Heart right ventricle (tissue), 16 donors: ENCODE results near the gene ARPC4. TPM values are rescaled to one million over a fixed set of nuclear protein-coding genes. Genes with fewer than 3 reads are reported as not detected.
A peak's percentile ranks its signal among the peaks of the same experiment; 100 is the strongest.

Source experiments
- ATAC-seq, 8 donors: fragments of 200-7000 bp; cut with Tn5 transposase; one replicate each; pipeline ENCODE4 v1.9.1; 2020; ENCODE audit warnings: mild to moderate bottlenecking in 8 of 8, moderate library complexity in 8 of 8, moderate number of reproducible peaks in 1 of 8
- DNase-seq, 2 donors: peaks; one replicate each; pipeline ENCODE4 v3.0.0-alpha.2; 2020
- H3K27ac ChIP-seq, 10 donors: fragments of 200-600 bp; sonication (generic) in 2 of 10; one replicate each; pipeline versions ENCODE4 v1.5.0 to v1.8.0; 2020 to 2022; ENCODE audit warnings: mild to moderate bottlenecking in 3 of 10
- H3K27me3 ChIP-seq, 7 donors: fragments of 200-600 bp; one replicate each; pipeline ENCODE4 v1.8.0; 2021 to 2022; ENCODE audit warnings: mild to moderate bottlenecking in 2 of 7
- H3K36me3 ChIP-seq, 9 donors: fragments of 200-600 bp; sonication (generic) in 1 of 9; one replicate each; pipeline versions ENCODE4 v1.5.0 to v1.8.0; 2020 to 2022; ENCODE audit warnings: mild to moderate bottlenecking in 2 of 9
- H3K4me1 ChIP-seq, 9 donors: fragments of 200-600 bp; sonication (generic) in 1 of 9; one replicate each; pipeline versions ENCODE4 v1.5.0 to v1.8.0; 2020 to 2022; ENCODE audit warnings: mild to moderate bottlenecking in 4 of 9
- H3K4me3 ChIP-seq, 10 donors: fragments of 200-600 bp; sonication (generic) in 2 of 10; one replicate each; pipeline versions ENCODE4 v1.5.0 to v1.8.0; 2020 to 2022; ENCODE audit warnings: mild to moderate bottlenecking in 7 of 10, moderate library complexity in 2 of 10
- H3K9me3 ChIP-seq, 11 donors: fragments of 200-600 bp in 10 of 11; sonication (generic) in 2 of 11; one replicate each; pipeline versions ENCODE4 v1.5.0 to v1.8.0; 2013 to 2022; ENCODE audit warnings: mild to moderate bottlenecking in 2 of 11, control low read depth in 1 of 11, moderate library complexity in 1 of 11
- CTCF ChIP-seq, 9 donors: fragments of 200-600 bp; sonication (generic) in 2 of 9; IDR thresholded peaks; one replicate each; pipeline versions ENCODE4 v1.5.0 to v1.8.0; 2021 to 2022; ENCODE audit warnings: antibody characterized with exemption in 9 of 9, mild to moderate bottlenecking in 5 of 9, moderate library complexity in 1 of 9
- WGBS, 2 donors: extraction: QIAGEN DNeasy Blood & Tissue Kit; methylation state at CpG; one replicate each; pipeline ENCODE4 v1.1.7; 2013; ENCODE audit warnings: inconsistent platforms in 1 of 2; 5-methylcytosine and 5-hydroxymethylcytosine counted together
- intact Hi-C, 10 donors: fragments of 100-400 bp; cut with DNase I; formaldehyde crosslinking; loops; one replicate each; pipeline versions ENCODE4 v1.11.1 to v1.14.2; 2022
- polyA plus RNA-seq, 2 donors: library from polyadenylated mRNA; stranded (reverse); fragments of 200-250 nt; gene quantifications; one replicate each; pipeline ENCODE4 v1.2.3, GENCODE V29; 2013
- total RNA-seq, 10 donors: library from RNA; stranded (reverse); fragmentation: NEBNext Ultra II Directional in 3 of 10; extraction: Animal tissue kit (Norgen Biotek cat#: 25700) in 3 of 10; gene quantifications; one replicate each; pipeline versions ENCODE4 v1.2.1 to v1.2.4, GENCODE V29; 2021 to 2023
- donor health status: Arrhythmogenic right ventricular cardiomyopathy.
- donor health status: ischemic (EF 13 %, LVEDD 7.1; RV severe dilation, severe dysfunction).
- donor health status: healthy with polysubstance abuse.
- donor health status: DM: no; HTN: yes; CAD: no.
- donor health status: DM: no; HTN: no; CAD: no.
- donor health status: ischemic (EF 25% LVEDD 6.9; RV normal size, moderate dysfunction).
- donor health status: ischemic (EF 25% LVEDD 5.7; RV mildly dilated, moderate dysfunction).
- donor health status: healthy.
- donor health status: DM: yes; HTN: yes; CAD: no.
- donor health status: Ischemic cardiomyopathy.
- donor health status: ischemic (EF 35%, LVEDD 5.7; RV mildly dilated, moderate dysfunction).
- donor health status: nonischemic (EF 11% LVEDD 7.7; RV severe dilation, severe dysfunction).
- donor health status: DM: yes; HTN: yes; CAD: no.
- donor health status: PGD.
- donor health status: ischemic (EF 29% LVEDD 5.4; RV normal size, mild dysfunction).
- donor health status: nonischemic (EF 23%, LVEDD 6.1; RV moderate dilation, normal function).

The ARPC4 gene
- total and polyA plus RNA-seq, 12 donors, result 27.9 to 111 (median 55.0) TPM

- 96 to 97% methylated on average over 11 of the region's 11 CpGs for WGBS, 2 donors
- no peaks in the 10 kb centered on the region for H3K27me3 ChIP-seq
- H3K27ac ChIP-seq, result no peak overlapping the region
- no peaks in the 10 kb centered on the region for H3K9me3 ChIP-seq
- ATAC-seq (no peak), DNase-seq (no peak)
- no peak for TF ChIP-seq CTCF (IDR thresholded peaks at IDR 0.05)
- peaks cover 5 to 71% (median 25%) of the 10 kb centered on the region in 9 donors for H3K36me3 ChIP-seq
- H3K4me3 ChIP-seq, result peak overlapping the region in 4 of 10 donors; percentile 75 to 100 (median 90)
- intact Hi-C loops, result loop anchor here in 4 of 10 donors (5.0 kb wide), 3 partner anchors 42 to 142 kb away; partner anchors contain the start of gene BRPF1 (in 1 of the 4)
- H3K4me1 ChIP-seq, result peaks cover 5 to 51% (median 35%) of the 10 kb centered on the region in 9 donors
These were observed 1.5 kb downstream of the ARPC4 start for GRCh38 chr3:9794400-9794799.

- Histone ChIP-seq H3K27ac (no peak overlapping the region), H3K27me3 (no peaks in the 10 kb centered on the region), H3K9me3 (no peaks in the 10 kb centered on the region), H3K4me3 (peak overlapping the region in 1 of 10 donors; percentile 100), H3K36me3 (peaks cover 8 to 71% (median 29%) of the 10 kb centered on the region in 9 donors), H3K4me1 (peaks cover 5 to 51% (median 35%) of the 10 kb centered on the region in 9 donors)
- ATAC-seq (no peak), DNase-seq (no peak)
- WGBS, 2 donors, result 89 to 92% methylated on average over 5 of the region's 5 CpGs
- no peak for TF ChIP-seq CTCF (IDR thresholded peaks at IDR 0.05)
- intact Hi-C loops, result no loop called here
These were observed 2.3 kb downstream of the ARPC4 start for GRCh38 chr3:9795207-9795606.

- TF ChIP-seq CTCF (IDR thresholded peaks at IDR 0.05), result no peak
- intact Hi-C loops, result no loop called here
- 88 to 91% methylated on average over 12 of the region's 12 CpGs for WGBS, 2 donors
These were observed 4.5 kb downstream of the ARPC4 start for GRCh38 chr3:9797196-9797945.

GRCh38 chr3:9800529-9800928 lies 7.6 kb downstream of the ARPC4 start:
- peak in 3 of 9 donors; percentile 11 to 22 (median 17) for TF ChIP-seq CTCF (IDR thresholded peaks at IDR 0.05)
- DNase-seq, result no peak
- Histone ChIP-seq H3K9me3 (no peaks in the 10 kb centered on the region), H3K4me1 (peaks cover 0 to 21% (median 8%) of the 10 kb centered on the region in 9 donors), H3K27me3 (no peaks in the 10 kb centered on the region), H3K36me3 (peaks cover 8 to 96% (median 70%) of the 10 kb centered on the region in 9 donors), H3K4me3 (no peak overlapping the region), H3K27ac (no peak overlapping the region)
- 86 to 90% methylated on average over 5 of the region's 5 CpGs for WGBS, 2 donors
- intact Hi-C loops, result no loop called here
- ATAC-seq, result no peak

More at GRCh38 chr3:9797196-9797945, 4.5 kb downstream of the ARPC4 start:
- ATAC-seq (no peak), DNase-seq (no peak)
- Histone ChIP-seq H3K4me3 (no peak overlapping the region), H3K4me1 (peaks cover 5 to 34% (median 23%) of the 10 kb centered on the region in 9 donors), H3K27ac (no peak overlapping the region), H3K27me3 (no peaks in the 10 kb centered on the region), H3K9me3 (no peaks in the 10 kb centered on the region), H3K36me3 (peaks cover 8 to 82% (median 47%) of the 10 kb centered on the region in 9 donors)
